Nucleus accumbens (tissue), 56 donors: ENCODE measurements around the gene ERCC1.
"Not testable (repeated sequence)": the region's sequence is repeated elsewhere in the genome, so short reads cannot be mapped to it uniquely, and the experiment has no call there.

Experiments used
- DNase-seq, 56 donors: peaks; one replicate each; lab custom pipeline; 2025; lab: John Stamatoyannopoulos, UW

The ERCC1 gene

GRCh38 chr19:45407585-45407984, 16.1 kb downstream of the ERCC1 start:
- DNase-seq, result not testable (repeated sequence)

GRCh38 chr19:45407091-45407375, 16.7 kb downstream of the ERCC1 start:
- no peak for DNase-seq

- DNase-seq, result peak in 54 of 56 donors; percentile 41 to 94 (median 84)
Measured at GRCh38 chr19:45406226-45407090, 17.3 kb downstream of the ERCC1 start, which contains the start of gene POLR1G. TSS of gene POLR1G (plus strand) at chr19:45406644. CDS start at chr19:45406697, 53 bp downstream.

GRCh38 chr19:45405435-45406225, 18.1 kb downstream of the ERCC1 start:
- peak in 55 of 56 donors; percentile 39 to 91 (median 80) for DNase-seq

GRCh38 chr19:45404557-45405434, 18.9 kb downstream of the ERCC1 start, which contains the start of gene PPP1R13L:
TSS of gene PPP1R13L (minus strand) at chr19:45405069. CDS start at chr19:45398318, 6,751 bp downstream.
- peak in 23 of 56 donors; percentile 20 to 64 (median 47) for DNase-seq

GRCh38 chr19:45403781-45404556, 19.7 kb downstream of the ERCC1 start:
- DNase-seq, result peak in 1 of 56 donors; percentile 5

- no peak for DNase-seq
Measured at GRCh38 chr19:45403272-45403671, 20.4 kb downstream of the ERCC1 start.

- no peak for DNase-seq
Measured at GRCh38 chr19:45402298-45403061, 21.2 kb downstream of the ERCC1 start.

GRCh38 chr19:45401815-45402214, 21.9 kb downstream of the ERCC1 start:
- DNase-seq, result no peak

- DNase-seq, result no peak
Measured at GRCh38 chr19:45400192-45400591, 23.5 kb downstream of the ERCC1 start.

- DNase-seq, result no peak
Measured at GRCh38 chr19:45395821-45396617, 27.7 kb downstream of the ERCC1 start.

GRCh38 chr19:45391871-45392665, 31.6 kb downstream of the ERCC1 start:
- DNase-seq, result no peak

GRCh38 chr19:45391346-45391745, 32.4 kb downstream of the ERCC1 start:
- DNase-seq, result no peak

- no peak for DNase-seq
Measured at GRCh38 chr19:45385392-45386221, 38.1 kb downstream of the ERCC1 start.

GRCh38 chr19:45382426-45382825, 41.3 kb downstream of the ERCC1 start:
- no peak for DNase-seq

GRCh38 chr19:45380107-45380506, 43.6 kb downstream of the ERCC1 start:
- peak in 5 of 56 donors; percentile 1 to 21 (median 10) for DNase-seq
